Measurements from ENCODE around the gene GPR55.

DNA sequence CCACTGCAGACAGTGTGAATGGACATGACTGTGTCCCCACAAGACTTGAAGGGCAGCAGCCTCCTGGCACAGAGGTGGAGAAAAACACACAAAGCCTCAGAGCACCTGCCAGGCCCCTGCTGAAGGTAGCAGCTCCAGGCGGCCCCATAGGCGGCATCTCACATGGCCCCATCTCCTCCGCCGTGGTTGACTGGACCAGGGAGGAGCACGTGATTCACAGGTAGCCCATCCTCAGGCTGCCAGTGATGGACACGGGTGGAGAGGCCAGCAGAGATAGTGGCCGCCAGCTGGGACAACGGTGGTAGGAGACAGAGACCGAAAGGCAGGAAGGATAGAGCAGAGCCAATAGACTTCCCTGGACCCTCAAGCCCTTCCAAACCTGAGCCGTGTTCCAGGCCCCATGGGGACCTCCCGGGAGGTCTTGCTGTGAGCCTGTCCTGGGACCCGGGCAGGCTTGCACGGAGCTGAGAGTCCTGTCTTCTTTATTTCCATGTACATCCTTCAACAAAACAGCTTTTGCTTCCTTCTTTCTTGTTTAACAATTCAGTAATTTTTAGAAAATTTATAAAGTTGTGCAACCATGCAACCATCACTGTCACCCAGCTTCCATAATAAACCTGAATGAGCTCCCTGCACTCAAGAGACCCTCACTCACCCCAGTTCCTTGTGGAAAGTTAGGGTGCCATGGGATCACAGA, 26.9 kb downstream of the GPR55 start:
- TF ChIP-seq CTCF (conservative IDR thresholded peaks at IDR 0.05; ENCODE audit: low read depth, low read length): no peak
- TF ChIP-seq EZH2 (IDR thresholded peaks at IDR 0.05; ENCODE audit: low read length, unreplicated experiment): no peak
